ENCODE data around the gene PODXL2.

The PODXL2 gene

GRCh38 chr3:127688416-127689265, 59.7 kb downstream of the PODXL2 start:
- no peak for TF ChIP-seq CTCF (IDR thresholded peaks at IDR 0.05; ENCODE audit: insufficient read depth, low read length, poor library complexity, severe bottlenecking)
- no peaks in the 10 kb centered on the region for H3K27me3 ChIP-seq (replicated peaks; ENCODE audit: control insufficient read depth, insufficient read depth, low read length)

GRCh38 chr3:127689266-127689860, 60.4 kb downstream of the PODXL2 start:
- no peak overlapping the region for H3K4me3 ChIP-seq (replicated peaks; ENCODE audit: low read depth, low read length)
- peaks cover 32% of the 10 kb centered on the region for H3K36me3 ChIP-seq (ENCODE audit: control insufficient read depth, insufficient read depth, low read length)
- TF ChIP-seq CTCF (IDR thresholded peaks at IDR 0.05; ENCODE audit: insufficient read depth, low read length, poor library complexity, severe bottlenecking): no peak
- no peak for DNase-seq (ENCODE audit: extremely low read depth, insufficient read length)
- no peaks in the 10 kb centered on the region for H3K27me3 ChIP-seq (replicated peaks; ENCODE audit: control insufficient read depth, insufficient read depth, low read length)

More at GRCh38 chr3:127688416-127689265, 59.7 kb downstream of the PODXL2 start:
- DNase-seq (ENCODE audit: extremely low read depth, insufficient read length): no peak
- Histone ChIP-seq H3K36me3 (ENCODE audit: control insufficient read depth, insufficient read depth, low read length) (peaks cover 31% of the 10 kb centered on the region), H3K4me3 (replicated peaks; ENCODE audit: low read depth, low read length) (no peak overlapping the region)

- TF ChIP-seq CTCF (IDR thresholded peaks at IDR 0.05; ENCODE audit: insufficient read depth, low read length, poor library complexity, severe bottlenecking): no peak
- Histone ChIP-seq H3K27me3 (replicated peaks; ENCODE audit: control insufficient read depth, insufficient read depth, low read length) (no peaks in the 10 kb centered on the region), H3K36me3 (ENCODE audit: control insufficient read depth, insufficient read depth, low read length) (peaks cover 37% of the 10 kb centered on the region), H3K4me3 (replicated peaks; ENCODE audit: low read depth, low read length) (no peak overlapping the region)
- DNase-seq (ENCODE audit: extremely low read depth, insufficient read length): no peak
Measured at GRCh38 chr3:127690106-127690505, 61.1 kb downstream of the PODXL2 start.

GRCh38 chr3:127690823-127691452, 62.0 kb downstream of the PODXL2 start:
- Histone ChIP-seq H3K27me3 (replicated peaks; ENCODE audit: control insufficient read depth, insufficient read depth, low read length) (no peaks in the 10 kb centered on the region), H3K36me3 (ENCODE audit: control insufficient read depth, insufficient read depth, low read length) (peaks cover 39% of the 10 kb centered on the region), H3K4me3 (replicated peaks; ENCODE audit: low read depth, low read length) (no peak overlapping the region)
- TF ChIP-seq CTCF (IDR thresholded peaks at IDR 0.05; ENCODE audit: insufficient read depth, low read length, poor library complexity, severe bottlenecking): peak; percentile 56
- no peak for DNase-seq (ENCODE audit: extremely low read depth, insufficient read length)

GRCh38 chr3:127691489-127691888, 62.5 kb downstream of the PODXL2 start:
- DNase-seq (ENCODE audit: extremely low read depth, insufficient read length): no peak
- H3K36me3 ChIP-seq (ENCODE audit: control insufficient read depth, insufficient read depth, low read length): peaks cover 39% of the 10 kb centered on the region
- no peak overlapping the region for H3K4me3 ChIP-seq (replicated peaks; ENCODE audit: low read depth, low read length)
- TF ChIP-seq CTCF (IDR thresholded peaks at IDR 0.05; ENCODE audit: insufficient read depth, low read length, poor library complexity, severe bottlenecking): no peak
- no peaks in the 10 kb centered on the region for H3K27me3 ChIP-seq (replicated peaks; ENCODE audit: control insufficient read depth, insufficient read depth, low read length)
